Fibroblast of gingiva (primary cell): ENCODE results near the gene STK24.

Source experiments
- DNase-seq: peaks from one replicate; pipeline ENCODE4 v3.0.0-alpha.2; 2011; ENCODE audit warnings: low read depth

The STK24 gene

DNA sequence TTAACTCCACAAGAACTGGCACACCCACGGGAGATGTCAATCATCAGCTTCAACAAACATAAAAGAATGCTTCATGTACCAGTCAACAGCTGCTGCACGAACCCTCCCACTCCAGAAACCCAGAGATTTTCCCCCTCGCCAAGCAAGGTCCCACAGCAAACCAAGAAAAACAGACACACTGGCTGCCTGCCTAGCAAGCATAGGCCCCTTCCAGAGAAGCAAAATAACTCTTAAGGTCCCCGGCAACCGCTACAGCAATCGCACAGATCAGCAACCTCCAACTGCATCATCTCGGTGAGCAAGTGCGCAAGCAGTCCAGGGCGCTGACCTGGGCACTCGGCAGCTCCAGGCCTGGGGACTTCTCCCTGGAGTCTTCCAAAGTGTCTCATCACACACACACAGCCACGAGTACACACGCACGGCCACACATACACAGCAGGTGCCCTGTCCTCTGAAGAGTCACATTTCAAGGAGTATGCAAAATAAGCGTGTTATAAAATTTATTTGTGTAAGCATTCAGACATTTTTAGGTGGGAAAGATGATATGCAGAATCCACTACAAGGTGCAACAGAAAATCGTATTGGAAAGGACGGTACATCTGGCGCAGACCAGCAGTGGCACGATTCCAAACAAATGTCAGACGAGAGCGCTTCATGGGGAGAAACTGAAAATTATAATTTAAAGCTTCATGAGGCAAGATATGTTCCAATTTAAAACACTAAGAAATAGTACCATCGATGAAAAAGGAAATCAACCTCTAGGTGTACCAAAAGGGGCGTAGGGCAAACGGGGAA lies 125.0 kb downstream of the STK24 start:
- DNase-seq: peak; percentile 15

DNA sequence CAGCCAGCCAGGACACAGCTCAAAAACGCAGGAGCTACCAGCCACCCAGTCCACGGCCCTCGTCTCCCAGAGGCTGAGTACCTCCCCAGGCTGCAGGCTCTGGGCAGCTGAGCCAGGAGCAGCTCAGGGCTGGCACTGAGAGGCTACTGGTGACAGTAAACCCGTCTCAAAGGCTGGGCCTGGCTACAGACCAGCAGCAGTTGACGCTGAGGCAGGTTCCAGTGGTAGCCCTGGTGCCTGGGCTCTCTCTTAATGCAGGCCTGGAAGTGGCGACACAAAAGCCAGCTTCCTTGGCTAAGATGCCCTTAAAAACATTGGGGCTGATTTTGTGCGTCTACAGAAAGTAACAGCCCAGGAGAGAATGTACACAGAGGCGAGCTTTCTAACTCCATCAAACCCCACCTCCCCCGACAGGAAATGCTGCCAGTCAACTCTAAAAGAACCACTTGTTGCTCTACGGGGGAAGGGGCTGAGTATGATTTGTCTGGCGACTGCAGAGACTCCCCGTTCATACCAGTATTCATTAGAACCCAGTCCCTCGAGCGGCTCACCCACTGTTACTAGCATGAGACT lies 126.3 kb downstream of the STK24 start:
- no peak for DNase-seq

DNA sequence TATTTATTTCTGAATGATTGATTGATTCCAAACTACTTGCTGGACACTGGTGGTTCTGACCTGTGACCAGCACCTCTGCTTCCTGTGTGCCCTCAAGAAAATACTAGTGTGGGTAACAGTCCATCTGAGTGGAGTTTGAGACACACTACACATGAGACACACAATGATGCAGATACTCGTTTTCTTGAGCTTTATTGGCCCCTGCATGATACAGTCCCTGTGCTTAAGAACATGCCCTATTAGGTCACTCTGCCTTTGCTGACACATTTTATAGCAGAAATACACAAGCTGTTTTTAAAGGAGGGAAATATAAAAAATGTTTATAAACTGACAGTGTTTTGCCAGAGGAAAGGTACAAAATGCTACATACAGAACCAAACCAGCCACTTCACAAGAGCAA lies 126.9 kb downstream of the STK24 start:
- no peak for DNase-seq

DNA sequence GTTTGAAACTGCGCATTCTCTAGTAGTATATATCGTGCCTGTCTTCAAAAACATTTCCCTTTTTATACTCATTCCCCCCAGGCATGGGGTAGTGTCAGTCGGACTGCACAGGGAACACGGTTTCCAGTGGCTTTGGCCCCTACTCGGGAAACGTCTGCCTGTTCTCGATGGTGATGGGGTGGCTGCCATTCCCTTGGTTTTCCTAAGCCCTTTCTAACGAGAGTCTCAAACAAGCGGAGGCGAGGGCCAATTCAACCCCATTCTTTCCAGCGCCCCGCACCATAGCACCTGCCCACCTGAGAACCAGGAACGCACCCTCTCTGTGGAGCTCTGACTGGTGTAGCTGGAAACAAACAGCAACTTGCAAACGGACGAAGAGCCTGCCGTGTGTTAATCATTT lies 127.6 kb downstream of the STK24 start:
- no peak for DNase-seq

DNA sequence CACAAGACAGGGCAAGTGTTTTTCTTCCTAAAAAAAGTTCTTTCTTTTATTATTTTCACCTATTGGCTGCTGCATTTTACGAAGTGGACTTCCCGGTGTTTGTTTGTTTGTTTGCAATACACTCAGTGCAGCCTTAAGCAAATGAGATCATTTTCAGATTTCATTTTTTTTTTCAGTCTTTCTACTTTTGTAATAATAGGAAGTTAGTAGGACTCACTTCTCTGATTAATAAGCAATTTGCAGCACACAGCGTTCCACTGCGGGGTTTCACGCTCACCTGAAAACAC lies 128.3 kb downstream of the STK24 start:
- DNase-seq: no peak

DNA sequence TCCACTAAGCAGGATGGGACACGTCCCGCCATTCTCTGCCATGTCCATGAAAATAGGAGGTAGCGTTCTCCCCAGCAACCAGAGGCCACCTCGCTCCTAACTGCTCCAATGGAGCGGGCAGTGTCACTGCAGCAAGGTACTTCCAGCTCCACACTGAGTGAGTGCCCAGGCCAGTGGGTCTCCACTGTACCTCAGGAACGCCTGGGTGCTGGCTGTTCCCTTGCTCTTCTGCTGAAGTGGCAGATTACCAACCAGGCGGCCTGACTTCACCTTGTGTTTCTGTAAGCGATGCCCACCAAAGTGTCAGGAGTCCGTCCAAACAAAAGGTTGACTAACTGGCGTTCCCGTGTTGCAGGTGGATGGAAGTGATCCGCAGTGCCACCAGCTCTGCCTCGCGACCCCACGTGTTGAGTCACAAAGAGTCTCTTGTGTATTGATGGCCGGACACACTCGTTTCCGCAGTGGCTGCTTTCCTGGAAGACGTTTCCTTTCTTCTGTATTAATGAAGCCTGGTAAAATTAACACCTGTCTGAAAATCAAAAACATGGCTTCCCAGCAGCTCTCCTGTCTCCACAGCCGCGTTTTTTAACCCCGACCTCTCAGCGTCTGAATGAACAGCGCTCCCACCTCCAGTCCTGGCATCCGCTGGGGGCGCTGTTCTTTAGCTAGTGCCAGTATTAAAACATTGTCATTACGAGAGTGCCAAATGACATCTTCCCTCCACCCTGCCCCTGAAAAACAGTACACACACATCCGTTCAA lies 128.8 kb downstream of the STK24 start:
- peak; percentile 23 for DNase-seq

DNA sequence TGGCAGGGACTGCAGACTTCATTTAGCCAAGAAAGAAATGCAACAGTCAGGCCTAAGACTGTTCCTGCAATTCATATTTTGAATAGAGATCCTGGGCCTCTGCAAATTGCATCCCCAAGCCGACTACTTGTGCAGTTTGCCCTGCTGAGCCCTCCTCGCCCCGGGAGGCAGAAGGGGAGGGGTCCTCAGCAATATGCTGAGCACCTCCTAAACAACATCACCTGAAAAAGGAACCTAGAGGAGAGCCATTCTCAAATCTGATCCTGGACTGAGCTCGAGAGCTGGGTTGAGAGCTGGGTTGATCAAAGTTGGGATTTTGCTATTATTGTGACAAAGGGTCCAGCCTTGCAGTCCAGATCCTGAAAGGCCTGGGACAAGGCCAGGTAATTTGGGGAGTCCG lies 129.8 kb downstream of the STK24 start:
- DNase-seq: no peak

DNA sequence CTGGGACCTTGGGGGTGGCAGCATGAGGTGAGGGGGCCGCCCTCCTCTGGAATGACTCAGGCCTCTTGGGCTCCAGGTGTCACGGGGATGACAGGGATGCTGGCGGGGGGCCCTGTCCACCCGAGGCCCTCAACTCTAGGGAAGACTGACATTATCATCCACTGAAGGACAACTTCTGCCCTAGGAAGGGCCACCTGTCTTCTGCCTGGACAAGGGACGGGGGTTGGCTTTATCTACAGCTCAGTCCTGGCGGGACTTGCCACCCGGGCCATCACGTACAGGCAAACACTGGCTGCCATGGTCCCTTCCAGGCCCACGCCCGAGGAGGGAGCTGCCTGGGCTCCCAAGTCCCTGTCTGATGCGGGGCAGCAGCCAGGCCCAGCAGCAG lies 130.7 kb downstream of the STK24 start:
- DNase-seq: no peak

DNA sequence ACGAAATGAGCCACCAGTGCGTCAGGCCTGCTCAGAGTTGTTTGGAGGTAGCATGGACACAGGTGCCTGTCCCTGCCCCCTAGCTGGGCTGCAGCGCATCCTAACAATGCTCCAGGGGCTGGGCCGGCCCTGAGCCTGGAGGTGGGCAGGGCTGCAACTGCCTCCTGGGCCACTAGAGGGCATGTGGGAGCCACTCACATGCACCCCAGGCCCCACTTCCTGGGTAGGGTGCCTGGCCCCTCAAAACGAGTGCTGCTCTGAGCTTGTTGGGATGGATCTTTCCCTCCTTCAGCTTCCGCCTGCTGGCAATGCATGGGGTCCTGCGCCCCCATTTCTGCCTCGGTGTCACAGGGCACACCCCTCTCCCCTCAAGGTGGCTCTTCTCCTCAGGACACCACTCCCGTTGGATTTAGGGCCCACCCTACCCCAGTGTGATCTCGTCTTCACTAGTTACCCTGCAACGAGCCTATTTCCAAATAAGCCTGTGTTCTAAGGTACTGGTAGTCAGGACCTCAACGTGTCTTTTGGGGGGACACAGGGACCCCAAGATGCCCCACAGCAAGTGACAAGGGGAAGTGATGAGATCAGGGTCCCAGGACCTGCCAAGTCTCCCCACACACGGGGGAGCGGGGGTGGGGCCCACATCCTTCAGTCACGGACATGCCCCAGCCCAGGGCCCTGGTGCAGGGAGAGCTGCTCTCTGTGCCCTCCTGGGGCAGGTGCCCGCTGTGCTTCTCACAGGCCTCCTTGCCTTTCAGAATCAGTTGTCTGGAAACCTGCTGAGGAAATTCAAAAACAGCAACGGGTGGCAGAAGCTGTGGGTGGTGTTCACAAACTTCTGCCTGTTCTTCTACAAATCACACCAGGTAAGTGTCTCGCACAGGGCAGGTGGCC lies 131.3 kb downstream of the STK24 start:
- DNase-seq: peak; percentile 19

DNA sequence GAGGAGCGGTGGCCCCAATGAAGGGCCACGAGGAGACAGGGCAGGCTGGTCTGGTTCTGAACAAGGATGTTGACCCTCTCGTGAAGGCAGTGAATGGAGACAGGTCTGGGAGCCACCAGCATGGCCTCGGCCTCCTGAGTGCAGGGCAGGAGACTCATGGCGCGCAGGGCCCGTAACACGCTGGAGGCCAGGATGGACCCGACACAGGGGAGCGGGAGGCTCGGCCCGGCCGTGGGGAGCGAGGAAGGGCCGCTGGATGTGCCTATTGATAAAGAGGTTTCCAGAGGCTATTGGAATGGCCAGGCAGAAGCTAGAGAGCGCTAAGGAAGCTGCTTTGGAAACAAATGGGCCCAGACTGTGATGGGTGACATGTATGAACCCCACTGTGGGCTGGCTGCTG lies 132.5 kb downstream of the STK24 start:
- DNase-seq: no peak

DNA sequence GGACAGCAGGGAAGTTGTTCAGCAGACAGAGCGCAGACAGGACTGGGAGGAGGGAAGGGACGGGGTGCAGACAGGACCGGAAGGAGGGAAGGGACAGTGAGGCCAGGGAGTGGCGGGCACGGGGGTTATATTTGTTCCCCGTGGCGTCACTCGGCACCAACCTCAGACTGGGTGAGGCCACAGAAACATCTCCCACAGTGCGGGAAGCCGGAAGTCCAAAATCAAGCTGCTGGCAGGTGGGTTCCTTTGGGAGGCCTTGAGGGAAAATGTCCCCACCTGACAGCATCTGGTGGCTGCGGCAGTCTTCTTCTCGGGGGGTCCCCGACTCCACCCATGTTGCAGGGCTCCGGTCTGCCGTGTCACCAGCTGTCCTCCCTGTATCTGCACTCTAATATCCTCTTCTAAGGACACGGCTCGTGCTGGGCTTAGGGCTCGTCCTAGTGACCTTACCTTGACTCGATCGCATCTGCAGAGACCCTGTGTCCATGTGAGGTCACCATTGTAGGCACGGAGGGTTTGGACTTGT lies 133.0 kb downstream of the STK24 start:
- DNase-seq: no peak

DNA sequence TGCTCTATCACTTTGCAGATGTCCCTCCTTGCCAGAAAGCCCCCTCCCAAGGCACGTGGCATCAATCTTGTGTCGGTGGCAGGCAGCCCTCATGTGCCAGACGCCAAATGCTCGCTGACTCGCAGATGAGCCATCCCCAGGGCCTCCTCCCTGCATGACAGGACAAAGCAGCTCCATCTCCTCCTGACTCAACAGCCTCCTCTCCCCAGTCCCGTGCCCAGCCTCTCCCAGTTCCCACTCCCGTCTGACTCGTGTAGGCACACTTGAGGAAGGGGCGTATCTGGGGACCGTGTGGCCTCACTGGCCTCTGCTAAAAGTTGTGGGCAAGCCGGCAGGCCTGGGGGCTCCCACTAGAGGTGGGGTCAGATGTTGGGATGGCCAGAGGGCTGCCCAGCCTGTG lies 133.6 kb downstream of the STK24 start:
- peak; percentile 23 for DNase-seq

DNA sequence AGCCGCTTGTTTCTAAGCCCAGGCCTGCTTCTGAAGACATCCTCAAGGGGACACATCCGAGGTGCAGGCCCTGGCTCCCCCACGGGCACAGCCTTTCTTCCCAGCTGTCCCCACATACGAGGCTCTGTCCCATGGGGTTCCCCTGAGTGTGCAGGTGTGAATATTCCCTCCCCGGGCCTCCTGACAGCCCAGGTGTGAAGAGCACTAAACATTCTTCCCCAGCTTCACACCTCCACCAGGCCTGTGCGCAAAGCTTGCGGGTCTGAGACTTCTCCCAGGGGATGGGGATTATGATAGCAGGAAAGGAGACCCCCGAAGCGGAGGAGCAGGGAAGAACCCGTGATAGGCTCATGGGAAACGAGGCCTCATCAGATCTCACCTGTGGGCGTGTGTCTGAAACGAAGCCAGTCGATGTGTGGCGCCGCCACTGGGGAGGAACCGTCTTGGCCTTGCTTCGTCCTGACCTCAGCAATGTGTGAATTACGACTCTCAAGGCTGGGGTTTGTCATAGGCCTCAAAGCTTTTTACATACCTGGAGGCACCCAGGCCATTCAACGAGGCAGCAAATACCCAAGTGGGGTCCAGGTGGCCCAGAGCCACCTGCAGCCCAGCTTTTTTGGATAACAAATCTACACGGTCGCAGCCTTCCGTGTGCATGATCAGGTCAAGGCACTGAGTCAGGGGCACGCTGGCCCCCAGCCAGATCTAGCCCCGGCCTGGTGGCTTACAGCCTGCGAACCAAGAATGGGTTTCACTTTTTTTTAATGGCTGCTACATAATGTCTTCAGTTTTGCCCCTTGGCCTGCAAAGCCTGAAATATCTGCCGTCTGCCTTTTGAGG lies 134.3 kb downstream of the STK24 start:
- no peak for DNase-seq

DNA sequence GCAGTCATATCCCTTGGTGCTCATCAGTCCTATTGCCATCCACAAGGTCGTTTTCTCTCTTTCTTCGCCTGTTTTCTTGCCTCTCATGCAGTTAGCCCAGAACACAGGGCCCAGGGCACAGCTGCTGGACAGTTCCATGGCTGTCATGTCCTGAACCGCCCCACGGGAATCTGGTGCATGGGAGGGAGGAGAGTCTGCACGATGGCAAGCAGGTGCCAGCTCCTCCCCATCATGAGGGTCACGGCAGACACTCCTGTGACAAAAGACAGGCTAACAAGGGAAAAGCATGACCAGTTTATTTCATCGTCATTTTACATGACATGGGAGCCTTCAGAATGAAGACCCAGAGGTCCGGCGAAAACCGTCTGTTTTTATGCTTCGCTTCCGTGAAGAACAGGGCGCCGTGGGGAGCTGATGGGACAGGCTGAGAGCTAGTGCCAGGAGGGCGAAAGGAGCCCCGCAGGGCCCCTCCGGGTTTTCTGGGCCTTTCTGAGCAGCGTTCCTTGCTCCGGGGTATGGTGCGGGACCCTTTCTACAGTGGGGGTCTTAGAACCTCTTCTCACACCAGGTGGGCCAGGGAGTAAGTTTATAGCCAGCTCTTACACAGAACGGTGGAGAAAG lies 135.7 kb downstream of the STK24 start:
- no peak for DNase-seq

DNA sequence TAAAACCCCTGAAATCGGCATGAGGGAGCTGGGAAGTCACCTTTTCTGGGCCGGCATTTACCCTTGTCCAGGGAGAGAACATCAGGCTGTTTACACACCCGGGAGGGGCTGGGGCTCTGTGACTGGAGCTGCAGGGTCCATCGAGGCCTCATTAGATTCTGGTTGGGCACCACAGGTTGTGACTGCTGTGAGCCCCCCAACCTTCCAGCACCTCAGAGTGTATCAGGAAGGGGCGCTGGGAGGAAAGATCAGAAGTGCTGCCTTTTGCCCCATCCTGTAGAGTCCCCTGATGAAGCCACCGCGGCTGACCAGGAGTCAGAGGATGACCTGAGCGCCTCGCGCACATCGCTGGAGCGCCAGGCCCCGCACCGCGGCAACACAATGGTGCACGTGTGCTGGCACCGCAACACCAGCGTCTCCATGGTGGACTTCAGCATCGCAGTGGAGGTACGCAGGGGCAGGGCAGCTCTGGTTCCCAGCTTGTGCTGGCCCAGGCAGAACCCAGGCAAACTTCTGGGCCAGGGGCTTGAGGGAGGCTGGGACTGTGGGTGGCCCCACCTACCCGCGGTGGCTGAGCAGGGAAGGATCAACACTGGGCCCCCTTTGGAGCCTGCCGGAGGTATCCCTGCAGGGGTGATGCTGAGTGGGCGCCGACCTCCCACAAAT lies 136.4 kb downstream of the STK24 start:
- DNase-seq: no peak

DNA sequence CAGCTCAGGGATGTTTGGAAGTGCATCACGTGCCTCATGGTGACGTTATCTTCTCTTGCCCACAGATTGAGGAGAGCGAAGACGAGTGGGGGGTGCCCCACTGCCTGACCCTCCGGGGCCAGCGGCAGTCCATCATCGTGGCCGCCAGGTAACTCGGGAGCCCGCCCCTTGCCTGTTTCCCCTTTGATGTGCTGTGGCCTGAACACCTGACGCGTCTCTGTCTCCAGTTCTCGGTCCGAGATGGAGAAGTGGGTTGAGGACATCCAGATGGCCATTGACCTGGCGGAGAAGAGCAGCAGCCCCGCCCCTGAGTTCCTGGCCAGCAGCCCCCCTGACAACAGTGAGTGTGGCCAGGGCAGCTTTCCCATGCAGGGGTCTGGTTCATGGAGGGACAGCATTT lies 137.0 kb downstream of the STK24 start:
- no peak for DNase-seq

DNA sequence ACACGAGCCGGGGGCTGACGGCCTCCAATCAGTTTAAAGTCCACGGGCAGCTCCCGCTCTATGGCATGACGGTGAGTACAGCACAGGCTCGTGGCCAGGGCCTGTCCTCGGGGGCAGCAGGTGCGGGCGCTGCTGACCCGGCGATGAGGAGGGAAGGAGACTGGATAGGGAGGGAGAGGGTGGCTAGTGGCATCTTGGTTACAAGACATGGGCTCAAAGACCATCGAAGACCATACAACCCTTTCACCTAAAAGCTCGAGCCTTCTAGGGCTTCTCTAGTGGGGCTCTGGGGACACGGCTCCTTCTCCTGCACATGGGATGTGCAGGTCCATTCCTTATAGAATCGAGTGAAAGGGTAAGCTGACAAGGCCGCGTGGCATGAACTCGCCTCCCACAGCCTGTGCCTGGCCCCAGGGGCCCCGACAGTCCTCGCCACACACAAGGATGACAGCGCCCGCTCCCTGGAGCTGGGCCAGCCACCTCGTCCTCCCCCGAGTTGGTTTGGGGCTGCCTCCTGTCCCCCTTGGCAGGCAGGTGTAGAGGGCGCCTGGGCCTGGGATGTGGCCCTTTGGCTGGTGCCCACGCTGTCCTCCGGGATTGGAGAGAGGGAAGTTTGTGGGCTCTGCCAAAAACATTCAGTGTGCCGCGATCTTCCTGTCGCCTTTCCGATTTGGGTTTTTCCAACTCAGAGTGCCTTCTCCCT lies 137.6 kb downstream of the STK24 start:
- no peak for DNase-seq

DNA sequence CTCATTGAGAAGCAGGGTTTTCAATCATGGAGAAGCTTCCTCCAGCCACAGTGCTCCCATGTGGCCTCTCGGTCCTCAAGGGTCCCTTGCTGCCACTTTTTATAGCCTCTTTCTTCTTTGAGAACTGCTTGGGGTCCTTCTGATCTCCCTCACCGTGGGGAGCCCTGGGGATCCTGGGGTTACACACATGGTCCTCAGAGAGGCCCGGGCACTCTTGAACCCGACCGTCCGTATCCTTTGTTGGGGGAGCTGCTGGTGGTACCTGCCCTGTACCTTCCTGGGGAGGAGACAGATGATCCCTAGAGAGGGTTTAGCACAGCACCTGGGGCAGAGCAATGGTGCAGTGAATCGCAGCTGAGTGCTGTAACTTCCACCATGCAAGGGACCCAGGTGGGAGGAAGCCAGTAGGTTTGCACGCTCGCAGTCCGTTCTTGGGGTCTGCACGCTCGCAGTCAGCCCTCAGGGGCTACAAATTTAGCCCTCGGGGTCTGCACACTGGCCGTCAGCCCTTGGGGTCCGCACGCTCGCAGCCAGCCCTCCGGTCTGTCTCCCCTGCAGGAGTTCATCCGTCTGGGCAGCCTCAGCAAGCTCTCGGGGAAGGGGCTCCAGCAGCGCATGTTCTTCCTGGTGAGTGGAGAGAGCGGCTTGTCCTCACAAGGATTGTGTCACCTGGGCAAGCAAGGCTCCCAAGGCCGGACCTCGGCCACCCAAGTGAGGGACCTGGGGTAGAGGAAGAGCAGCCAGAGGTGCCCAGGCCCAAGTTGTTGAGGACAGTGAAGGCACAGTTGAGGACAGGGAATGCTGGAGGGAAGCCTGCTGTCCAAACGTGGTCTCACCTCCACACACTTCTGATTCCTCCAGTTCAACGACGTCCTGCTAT lies 138.4 kb downstream of the STK24 start:
- DNase-seq: no peak
